Mesangial cell (primary cell): ENCODE results near the gene CFAP47. TPM values are rescaled to one million over a fixed set of nuclear protein-coding genes. Genes with fewer than 3 reads are reported as not detected.

Experiments used
- total RNA-seq: library from RNA; depleted of rRNA; stranded (reverse); fragments of >200 nt; gene quantifications from 2 replicates; pipeline ENCODE4 v1.2.3, GENCODE V29; 2015

The CFAP47 gene, protein sequence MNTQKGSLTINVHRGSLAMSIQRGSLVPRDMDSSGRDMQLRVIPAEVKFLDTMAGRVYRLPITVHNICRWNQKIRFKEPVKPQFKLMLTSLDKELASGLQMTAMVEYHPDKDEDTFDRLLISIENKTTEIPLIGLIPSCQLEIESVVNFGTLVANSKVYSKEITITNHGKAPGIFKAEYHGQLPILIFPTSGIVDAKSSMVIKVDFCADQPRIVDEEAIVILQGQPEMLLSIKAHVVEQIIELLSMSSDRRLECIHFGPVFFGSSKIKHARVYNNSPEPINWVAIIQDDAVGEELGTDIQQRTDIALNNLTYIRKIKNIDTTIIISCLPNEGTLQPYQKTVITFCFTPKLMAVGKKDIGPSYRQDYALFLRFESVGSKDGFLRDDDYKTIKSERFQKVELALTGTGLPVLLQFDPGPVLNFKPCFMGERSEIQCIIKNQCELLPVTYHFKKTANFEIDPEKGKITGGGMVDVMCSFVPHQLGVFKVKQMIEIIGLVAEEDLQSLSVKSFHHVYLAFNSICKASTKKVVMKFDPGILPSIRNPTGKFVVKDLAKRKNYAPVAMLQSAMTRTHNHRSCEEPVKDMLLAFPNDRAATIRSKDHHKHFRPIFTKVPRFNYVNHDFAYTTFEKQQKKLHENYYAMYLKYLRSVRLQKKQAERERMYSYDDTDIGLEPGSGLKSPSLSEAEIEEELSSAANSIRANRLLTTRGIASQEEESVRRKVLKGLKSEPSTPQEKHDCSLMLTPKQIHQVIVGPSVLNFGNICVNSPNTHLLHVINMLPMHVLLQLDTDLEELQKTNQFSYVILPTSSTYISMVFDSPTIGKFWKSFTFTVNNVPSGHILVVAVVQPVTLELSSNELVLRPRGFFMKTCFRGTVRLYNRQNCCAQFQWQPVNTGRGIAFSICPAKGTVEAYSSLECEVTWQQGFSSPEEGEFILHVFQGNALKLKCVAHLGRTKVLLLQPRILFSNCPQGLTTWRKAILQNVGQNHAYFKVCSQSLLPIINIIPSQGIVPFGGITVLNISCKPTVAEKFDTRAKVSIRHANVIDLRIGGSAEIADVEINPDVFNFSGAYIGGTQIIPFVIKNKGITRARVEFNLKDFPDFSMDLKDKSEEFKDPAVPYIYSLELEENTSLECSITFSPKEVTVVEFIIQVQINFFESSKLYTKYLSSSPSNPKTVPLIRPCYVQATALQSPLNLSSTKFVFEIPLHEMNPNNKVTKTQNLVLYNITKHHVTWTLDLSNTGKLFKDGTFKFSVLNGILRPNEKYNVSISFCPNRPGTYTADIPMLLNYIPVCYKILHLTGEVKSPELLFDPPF (N-terminal part only)
- total RNA-seq, result 0.13 TPM in 1 of 2 replicates, not detected in the other

GRCh38 chrX:35919536-35920309 lies at the start of gene CFAP47:
Gene CFAP47 (plus strand): TSS chrX:35919734. CDS start chrX:35919800, 66 bp downstream.

Other genes starting within 250 kb of the CFAP47 start
- not detected in 2 replicates for gene MAGEB16, start 121.4 kb upstream of the CFAP47 start, total RNA-seq